ENCODE results near the gene TNFRSF25.

TNFRSF25 gene

DNA sequence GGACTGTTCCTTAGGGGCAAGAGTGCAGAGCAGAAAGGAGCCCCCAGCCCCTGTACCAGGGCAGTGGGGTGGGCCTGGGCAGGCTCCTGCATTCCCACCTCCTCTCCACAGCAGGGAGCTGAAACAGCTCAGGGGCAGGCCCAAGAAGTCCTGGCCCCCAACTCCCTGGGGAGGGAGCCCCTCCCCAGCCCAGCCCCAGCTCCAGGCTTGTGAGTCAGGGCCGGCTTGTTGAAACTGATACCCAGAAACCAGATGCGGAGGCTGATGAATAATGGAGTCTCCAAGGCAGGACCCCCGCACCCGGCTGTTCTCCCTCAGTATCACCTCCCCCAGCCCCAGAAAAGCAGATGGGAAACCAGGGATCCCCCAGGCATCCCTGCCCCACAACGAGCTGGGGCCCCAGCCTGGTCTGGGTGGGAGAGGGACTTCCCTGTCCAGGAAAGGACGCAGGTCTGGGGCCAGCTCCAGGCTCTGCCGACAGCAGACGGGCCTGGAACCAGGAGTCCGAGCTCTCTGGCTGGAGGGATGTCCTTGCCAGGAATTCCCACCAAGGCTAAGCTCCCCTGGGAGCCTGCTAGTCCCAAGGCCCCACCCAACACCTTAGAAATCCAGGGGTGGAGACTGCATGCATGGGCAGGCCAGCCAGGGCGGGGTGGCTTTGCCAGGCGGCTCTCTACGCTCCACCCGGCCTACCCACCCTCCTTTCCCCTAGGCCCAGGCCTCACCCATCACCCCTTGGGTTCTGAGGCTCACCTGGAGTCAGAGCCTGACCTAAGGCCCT is 22.8 kb upstream of the TNFRSF25 start:
- no peak overlapping the region for H3K4me3 ChIP-seq (ENCODE audit: control insufficient read depth, low read depth, low read length)
- DNase-seq (ENCODE audit: low read depth) = no peak
- TF ChIP-seq, protein P1, sequence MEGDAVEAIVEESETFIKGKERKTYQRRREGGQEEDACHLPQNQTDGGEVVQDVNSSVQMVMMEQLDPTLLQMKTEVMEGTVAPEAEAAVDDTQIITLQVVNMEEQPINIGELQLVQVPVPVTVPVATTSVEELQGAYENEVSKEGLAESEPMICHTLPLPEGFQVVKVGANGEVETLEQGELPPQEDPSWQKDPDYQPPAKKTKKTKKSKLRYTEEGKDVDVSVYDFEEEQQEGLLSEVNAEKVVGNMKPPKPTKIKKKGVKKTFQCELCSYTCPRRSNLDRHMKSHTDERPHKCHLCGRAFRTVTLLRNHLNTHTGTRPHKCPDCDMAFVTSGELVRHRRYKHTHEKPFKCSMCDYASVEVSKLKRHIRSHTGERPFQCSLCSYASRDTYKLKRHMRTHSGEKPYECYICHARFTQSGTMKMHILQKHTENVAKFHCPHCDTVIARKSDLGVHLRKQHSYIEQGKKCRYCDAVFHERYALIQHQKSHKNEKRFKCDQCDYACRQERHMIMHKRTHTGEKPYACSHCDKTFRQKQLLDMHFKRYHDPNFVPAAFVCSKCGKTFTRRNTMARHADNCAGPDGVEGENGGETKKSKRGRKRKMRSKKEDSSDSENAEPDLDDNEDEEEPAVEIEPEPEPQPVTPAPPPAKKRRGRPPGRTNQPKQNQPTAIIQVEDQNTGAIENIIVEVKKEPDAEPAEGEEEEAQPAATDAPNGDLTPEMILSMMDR (IDR thresholded peaks at IDR 0.05; ENCODE audit: control insufficient read depth, insufficient read depth, low read depth, low read length, missing control alignments) = no peak

DNA sequence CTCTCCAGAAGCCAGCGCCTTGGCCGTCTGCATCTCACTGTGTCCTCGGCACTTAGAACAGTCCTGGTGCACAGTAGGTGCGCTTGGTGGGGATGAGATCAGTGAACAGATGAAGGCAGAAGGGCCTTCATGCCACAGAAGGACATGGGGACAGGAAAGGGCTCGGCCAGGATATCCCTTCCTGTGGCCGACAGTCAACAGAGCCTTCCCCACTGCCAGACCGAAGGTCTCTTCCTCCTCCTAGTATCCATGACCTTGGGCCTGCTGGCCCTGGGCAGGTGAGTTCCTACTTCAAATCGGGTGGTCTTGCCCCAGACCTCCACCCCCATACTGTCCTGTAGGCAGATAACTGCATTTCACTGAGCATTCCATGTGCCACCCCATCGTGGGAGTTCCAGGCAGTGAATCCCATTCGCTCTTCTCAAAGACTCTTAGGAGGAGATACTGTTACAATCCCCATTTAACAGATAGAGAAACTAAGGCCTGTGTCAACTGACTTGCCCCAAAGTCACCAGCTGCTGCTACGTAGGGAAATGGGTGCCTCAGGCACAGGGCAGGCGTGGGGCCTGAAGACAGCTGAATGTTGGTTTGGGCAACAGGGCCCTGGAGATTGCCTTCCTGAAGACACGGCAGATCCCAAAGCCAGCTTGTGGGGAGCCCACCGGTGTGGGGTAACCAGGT is 22.0 kb upstream of the TNFRSF25 start:
- TF ChIP-seq, protein P1 (IDR thresholded peaks at IDR 0.05; ENCODE audit: control insufficient read depth, insufficient read depth, low read depth, low read length, missing control alignments) = no peak

DNA sequence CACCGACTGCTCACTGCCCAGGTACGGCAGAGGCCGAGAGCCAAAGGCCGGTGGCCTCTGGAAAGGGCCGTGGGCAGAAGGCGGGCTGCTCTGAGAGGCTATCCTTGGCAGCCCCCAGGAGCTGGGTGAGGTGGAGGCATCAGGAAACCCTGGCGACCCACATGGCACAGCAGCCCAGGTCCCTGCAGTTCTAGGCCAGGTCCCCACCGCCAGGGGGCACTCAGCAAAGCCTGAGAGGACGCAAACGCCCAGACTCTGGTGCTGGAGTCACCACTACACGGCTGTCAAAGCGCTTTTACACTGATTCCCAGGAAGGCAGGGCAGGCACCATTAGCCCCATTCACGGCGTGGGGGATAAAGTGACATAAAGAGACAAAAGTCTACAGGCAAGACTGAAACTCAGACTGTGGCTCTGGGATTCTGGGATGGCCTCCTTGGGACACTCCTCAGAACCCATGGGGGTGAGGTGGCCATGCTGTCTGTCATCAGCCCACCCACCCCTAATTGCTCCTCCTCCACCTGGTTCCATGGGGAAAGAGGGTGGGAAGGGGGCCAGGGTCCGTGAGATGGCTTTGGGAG is 20.5 kb upstream of the TNFRSF25 start:
- no peak overlapping the region for H3K4me3 ChIP-seq (ENCODE audit: control insufficient read depth, low read depth, low read length)
- TF ChIP-seq, protein P1 (IDR thresholded peaks at IDR 0.05; ENCODE audit: control insufficient read depth, insufficient read depth, low read depth, low read length, missing control alignments) = peak; percentile 98
- DNase-seq (ENCODE audit: low read depth) = no peak

More for the DNA sequence above, 22.0 kb upstream of the TNFRSF25 start:
- no peak overlapping the region for H3K4me3 ChIP-seq (ENCODE audit: control insufficient read depth, low read depth, low read length)
- no peak for DNase-seq (ENCODE audit: low read depth)

DNA sequence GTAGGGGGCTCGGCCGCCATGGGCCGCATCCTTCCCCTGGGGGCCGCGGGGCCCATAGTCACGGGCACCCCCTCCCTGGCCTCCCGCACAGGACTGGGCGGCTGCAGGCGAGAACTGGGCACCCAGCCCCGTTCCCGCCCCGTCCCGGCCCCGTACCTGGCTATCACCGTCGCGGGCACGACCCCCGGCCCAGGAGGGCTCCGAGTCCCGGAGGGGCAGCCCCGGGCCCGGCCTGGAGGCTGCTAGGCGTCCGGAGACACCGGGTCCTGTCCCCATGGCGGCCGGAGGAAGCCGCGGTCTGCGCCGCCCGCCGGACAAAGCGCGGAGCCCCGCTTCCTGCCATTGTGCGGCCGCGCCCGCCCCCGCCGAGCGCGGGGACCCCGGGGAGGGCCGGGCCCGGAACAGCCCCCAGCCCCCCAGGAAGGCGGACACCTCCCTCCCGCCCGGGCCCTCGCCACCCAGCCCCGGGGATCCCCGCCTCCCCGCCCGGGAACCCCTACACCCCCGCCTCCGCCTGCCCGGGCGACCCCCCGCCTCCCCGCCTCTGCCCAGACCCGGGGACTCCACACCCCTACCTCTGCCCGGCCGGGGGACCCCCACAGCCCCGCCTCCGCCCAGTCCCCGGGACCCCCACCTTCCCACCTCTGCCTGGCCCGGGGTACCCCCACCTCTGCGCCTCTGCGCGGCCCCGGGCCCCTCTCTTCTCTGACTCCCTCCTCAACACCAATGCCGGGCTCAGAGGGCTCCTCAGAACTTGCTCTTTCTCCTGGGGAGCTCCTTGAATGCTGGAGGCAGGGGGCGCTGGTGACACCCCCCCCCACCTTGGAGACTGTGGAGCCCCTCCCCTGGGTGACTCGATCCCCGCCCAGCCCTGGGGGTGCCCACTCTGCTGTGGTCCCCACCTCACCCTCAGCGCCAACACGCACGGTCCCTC is 19.5 kb upstream of the TNFRSF25 start:
- H3K4me3 ChIP-seq (ENCODE audit: control insufficient read depth, low read depth, low read length) = peak overlapping the region; percentile 25
- DNase-seq (ENCODE audit: low read depth) = no peak
- TF ChIP-seq, protein P1 (IDR thresholded peaks at IDR 0.05; ENCODE audit: control insufficient read depth, insufficient read depth, low read depth, low read length, missing control alignments) = peak; percentile 15

DNA sequence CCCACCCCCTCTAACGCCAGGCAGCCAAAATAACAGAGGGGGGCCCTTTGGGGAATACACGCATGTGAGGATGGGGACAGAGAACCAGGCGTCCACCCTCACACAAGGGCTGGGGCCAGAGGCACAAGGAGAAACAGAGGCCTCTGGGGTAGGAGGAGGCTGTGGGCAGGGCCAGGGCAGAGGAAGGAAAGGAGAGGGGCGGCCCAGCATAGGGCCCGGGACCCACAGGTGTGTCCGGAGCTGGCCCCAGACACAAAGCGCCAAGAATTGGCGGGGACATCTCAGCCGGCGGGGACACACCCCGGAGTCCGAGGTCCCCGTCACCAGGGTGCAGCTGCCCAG is 18.8 kb upstream of the TNFRSF25 start:
- H3K4me3 ChIP-seq (ENCODE audit: control insufficient read depth, low read depth, low read length) = peak overlapping the region; percentile 25; the same call in 1 of the 2 replicates
- no peak for DNase-seq (ENCODE audit: low read depth)
- TF ChIP-seq, protein P1 (IDR thresholded peaks at IDR 0.05; ENCODE audit: control insufficient read depth, insufficient read depth, low read depth, low read length, missing control alignments) = no peak

DNA sequence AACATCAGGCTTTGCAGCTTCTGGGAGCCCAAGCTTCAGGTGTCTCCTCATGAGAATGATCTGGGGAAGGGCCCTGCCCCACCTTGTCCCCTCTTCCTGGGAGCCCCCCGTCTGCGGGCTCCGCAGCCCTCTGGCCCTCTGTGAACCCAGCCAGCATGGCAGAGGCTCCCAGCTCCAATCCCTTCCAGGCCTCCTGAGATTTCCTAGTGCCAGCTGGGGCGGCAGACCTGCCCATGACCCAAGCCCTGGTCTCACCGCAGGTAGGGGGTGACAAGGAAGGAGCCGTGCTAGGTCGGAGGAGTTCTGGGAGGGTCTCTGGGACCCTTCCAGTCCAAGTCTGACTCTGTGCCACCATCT is 17.8 kb upstream of the TNFRSF25 start:
- DNase-seq (ENCODE audit: low read depth) = no peak
- TF ChIP-seq, protein P1 (IDR thresholded peaks at IDR 0.05; ENCODE audit: control insufficient read depth, insufficient read depth, low read depth, low read length, missing control alignments) = no peak
- H3K4me3 ChIP-seq (ENCODE audit: control insufficient read depth, low read depth, low read length) = no peak overlapping the region

All from AG09309 (cell line).